BJ (cell line): ENCODE data around the gene OR1J1. TPM values are rescaled to one million over a fixed set of nuclear protein-coding genes. Genes with fewer than 3 reads are reported as not detected.

Experiments
- CTCF ChIA-PET: fragments of 350-600 bp; formaldehyde crosslinking; extraction: SDS; loops from one replicate; lab custom pipeline; 2021; ENCODE audit warnings: antibody characterized with exemption, inconsistent platforms; lab: Yijun Ruan, JAX
- POLR2A ChIA-PET: fragments of 300-600 bp; sonication (Branson Sonifier 250); formaldehyde crosslinking; extraction: SDS; loops from one replicate; lab custom pipeline; 2021; ENCODE audit warnings: antibody characterized with exemption; lab: Charles Lee
- DNase-seq: peaks from one replicate; pipeline ENCODE4 v3.0.0-alpha.2; 2011; ENCODE audit warnings: low read depth
- H3K27me3 ChIP-seq: 2 replicates; pipeline ENCODE4 v1.6.0; 2011; ENCODE audit warnings: low read length; ENCODE audit not compliant: control insufficient read depth, insufficient read depth
- H3K36me3 ChIP-seq: 2 replicates; pipeline ENCODE4 v1.5.1; 2011; ENCODE audit warnings: low read length; ENCODE audit not compliant: control insufficient read depth, insufficient read depth
- H3K4me3 ChIP-seq: 2 replicates; pipeline ENCODE4 v1.5.1; 2011; ENCODE audit warnings: low read depth, mild to moderate bottlenecking, control low read depth, low read length
- CTCF ChIP-seq: IDR thresholded peaks from 2 replicates; pipeline ENCODE4 v1.5.1; 2011; ENCODE audit warnings: low read depth, mild to moderate bottlenecking, control low read depth, inconsistent platforms, low read length, moderate library complexity; ENCODE audit not compliant: insufficient read depth
- polyA plus RNA-seq: library from polyadenylated mRNA; depleted of rRNA; stranded (reverse); fragments of >200 nt; gene quantifications from 2 replicates; pipeline ENCODE4 v1.2.3, GENCODE V29; 2011

The OR1J1 gene
- polyA plus RNA-seq, 1 experiment: not detected

GRCh38 chr9:122477346-122477745, 380 bp downstream of the OR1J1 start:
- no peak for TF ChIP-seq CTCF
- ChIA-PET CTCF (interaction anchor here (1.1 kb wide), 1 partner anchor 21 kb away, joined by 4 read pairs; no protein-coding TSS in a partner anchor), POLR2A (no interaction called here)

DNA sequence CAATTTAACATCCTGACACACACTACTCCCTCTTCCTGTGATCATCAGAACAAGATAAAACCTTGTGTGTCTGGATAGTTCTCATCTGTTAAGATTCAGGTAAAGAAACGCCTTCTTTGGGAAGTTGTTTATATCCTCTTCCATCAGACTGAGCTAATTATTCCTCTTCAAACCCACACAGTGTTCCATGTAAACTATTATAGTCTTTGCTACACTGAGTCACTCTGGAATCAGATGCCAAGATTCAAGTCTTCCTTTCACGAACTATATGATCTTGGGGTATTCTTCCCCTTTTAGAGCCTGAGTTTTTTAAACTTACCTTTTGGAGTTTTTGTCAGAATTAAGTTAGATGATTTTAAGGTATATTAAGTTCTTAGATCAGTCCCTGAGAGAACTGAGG, 2.0 kb downstream of the OR1J1 start:
- no peak for TF ChIP-seq CTCF
- no peaks in the 10 kb centered on the region for H3K27me3 ChIP-seq
- no peak for DNase-seq
- CTCF ChIA-PET: interaction anchor here (0.6 to 3.0 kb wide), 2 partner anchors 24 to 930 kb away, joined by 3 to 14 read pairs; no protein-coding TSS in a partner anchor
- POLR2A ChIA-PET: no interaction called here
- H3K36me3 ChIP-seq: no peaks in the 10 kb centered on the region
- H3K4me3 ChIP-seq: no peak overlapping the region

More at GRCh38 chr9:122477346-122477745, 380 bp downstream of the OR1J1 start:
- H3K27me3 ChIP-seq: no peaks in the 10 kb centered on the region
- H3K4me3 ChIP-seq: no peak overlapping the region
- DNase-seq: no peak
- H3K36me3 ChIP-seq: no peaks in the 10 kb centered on the region

DNA sequence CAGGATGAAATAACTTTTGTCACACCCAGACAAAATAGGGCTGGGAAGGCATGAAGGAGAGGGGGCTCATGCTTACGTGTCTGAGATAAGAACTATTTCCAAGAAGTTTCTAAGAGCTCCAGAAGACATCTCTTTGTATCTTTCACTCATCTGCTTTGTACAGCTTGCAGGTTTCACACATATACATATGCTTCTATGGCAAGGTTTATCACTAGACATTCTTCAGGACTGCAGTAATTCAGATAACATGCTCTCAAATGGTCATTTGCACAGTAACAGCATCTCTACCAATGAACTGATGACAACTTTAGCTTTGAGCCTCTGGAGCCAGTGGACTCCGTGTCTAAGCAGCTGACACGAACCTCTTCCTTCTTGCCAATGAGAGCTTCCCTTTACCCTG, 3.2 kb downstream of the OR1J1 start:
- ChIA-PET CTCF (interaction anchor here (3.0 kb wide), 1 partner anchor 25 kb away, joined by 14 read pairs; no protein-coding TSS in a partner anchor), POLR2A (no interaction called here)
- Histone ChIP-seq H3K4me3 (no peak overlapping the region), H3K27me3 (no peaks in the 10 kb centered on the region), H3K36me3 (no peaks in the 10 kb centered on the region)
- no peak for DNase-seq
- no peak for TF ChIP-seq CTCF

- H3K36me3 ChIP-seq: no peaks in the 10 kb centered on the region
- H3K27me3 ChIP-seq: no peaks in the 10 kb centered on the region
- ChIA-PET CTCF (interaction anchor here (0.6 to 1.3 kb wide), 4 partner anchors 30 to 369 kb away, joined by 3 to 4 read pairs (median 4); no protein-coding TSS in a partner anchor), POLR2A (interaction anchor here (0.6 to 0.8 kb wide), 5 partner anchors 86 to 1752 kb away, joined by 3 to 17 read pairs (median 3); partner anchors contain the start of gene PDCL)
- no peak overlapping the region for H3K4me3 ChIP-seq
- peak; percentile 93 for DNase-seq
- TF ChIP-seq CTCF: no peak
These were observed 9.0 kb downstream of the OR1J1 start for GRCh38 chr9:122468735-122469134.

DNA sequence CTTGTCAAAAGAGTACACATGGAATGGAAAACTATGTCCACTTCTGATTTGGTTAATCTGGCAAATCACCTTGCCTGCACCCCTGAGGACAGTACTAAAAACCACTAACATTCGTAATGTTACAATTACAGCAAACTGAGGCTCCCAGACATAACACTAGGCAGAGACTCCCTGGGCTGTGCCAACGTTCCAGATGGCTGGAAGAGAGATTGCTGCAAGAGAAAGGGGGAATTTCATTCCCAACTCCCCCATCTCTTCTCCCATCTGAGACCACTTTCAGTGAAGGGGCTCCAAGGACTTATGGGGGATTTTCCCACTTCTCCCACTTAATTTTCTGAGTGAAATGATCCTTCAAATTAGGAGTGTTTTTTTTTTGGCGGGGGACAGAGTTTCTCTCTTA, 11.3 kb downstream of the OR1J1 start:
- ChIA-PET CTCF (interaction anchor here (1.2 to 5.4 kb wide), 5 partner anchors 100 to 883 kb away, joined by 3 to 110 read pairs (median 4); no protein-coding TSS in a partner anchor), POLR2A (no interaction called here)
- H3K36me3 ChIP-seq: no peaks in the 10 kb centered on the region
- no peak for TF ChIP-seq CTCF
- no peaks in the 10 kb centered on the region for H3K27me3 ChIP-seq
- DNase-seq: no peak
- H3K4me3 ChIP-seq: no peak overlapping the region
